HK-2 (cell line): ENCODE measurements around the gene DIRAS2.

Experiments
- DNase-seq: peaks from one replicate; pipeline ENCODE4 v3.0.0-alpha.2; 2018; ENCODE audit not compliant: unreplicated experiment

Gene DIRAS2

DNA sequence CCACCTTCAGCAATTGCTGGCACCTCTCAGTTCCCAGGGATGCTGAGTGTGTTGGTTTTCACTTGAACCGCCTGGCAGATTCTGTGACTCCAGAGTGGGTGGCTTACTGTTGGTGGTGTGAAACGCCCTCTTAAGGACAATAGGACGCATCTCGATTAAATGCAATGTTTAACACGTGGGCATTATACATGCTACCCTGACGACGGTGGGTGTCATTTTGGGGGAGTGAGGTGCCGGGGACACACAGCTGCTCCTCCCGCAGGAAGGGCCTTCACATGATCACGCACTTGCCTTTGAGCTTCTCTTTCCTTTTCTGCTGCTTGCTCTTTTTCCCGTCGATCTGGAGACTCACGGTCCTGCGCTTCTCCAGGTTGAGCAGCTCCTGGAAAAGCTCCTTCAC is 29.7 kb downstream of the DIRAS2 start:
- DNase-seq: no peak

DNA sequence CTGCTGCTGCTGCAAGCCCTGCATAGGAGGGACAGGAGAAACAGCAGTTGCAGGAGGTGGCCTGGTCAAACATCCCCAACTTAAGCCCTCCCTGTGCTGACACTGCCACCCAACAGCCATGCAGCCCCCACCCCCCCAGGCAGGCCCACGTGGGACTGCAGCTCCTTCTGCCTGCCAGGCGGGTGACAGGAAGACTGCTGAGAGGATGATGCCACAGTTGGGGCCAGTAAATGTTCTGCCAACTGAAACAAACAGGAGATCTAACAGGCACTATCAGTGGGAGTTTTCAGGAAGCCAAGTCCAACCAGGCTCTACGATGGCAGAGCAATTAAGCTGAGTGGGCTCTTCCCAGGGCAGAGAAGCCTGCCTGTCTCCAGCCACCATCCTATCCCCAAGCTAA is 31.1 kb downstream of the DIRAS2 start:
- DNase-seq: no peak

DNA sequence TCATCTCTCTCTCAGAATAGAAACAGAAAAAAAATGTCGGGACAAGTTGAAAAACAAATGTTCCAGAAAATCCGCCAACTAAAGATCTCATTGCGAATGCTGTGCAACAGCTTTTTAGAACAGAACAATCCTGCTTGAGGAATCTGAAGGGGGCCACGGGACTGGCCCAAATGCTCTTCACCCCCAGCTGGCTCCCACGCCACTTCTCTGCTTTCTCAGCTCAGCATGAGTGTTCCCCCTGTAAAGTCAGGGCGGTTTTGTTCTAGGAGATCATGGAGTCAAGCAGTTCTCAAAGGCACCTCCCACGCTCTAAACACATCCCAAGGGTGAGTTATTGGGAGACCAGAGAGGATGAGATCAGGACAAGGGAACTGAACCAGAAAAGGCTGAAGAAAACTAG is 31.5 kb downstream of the DIRAS2 start:
- DNase-seq: no peak

DNA sequence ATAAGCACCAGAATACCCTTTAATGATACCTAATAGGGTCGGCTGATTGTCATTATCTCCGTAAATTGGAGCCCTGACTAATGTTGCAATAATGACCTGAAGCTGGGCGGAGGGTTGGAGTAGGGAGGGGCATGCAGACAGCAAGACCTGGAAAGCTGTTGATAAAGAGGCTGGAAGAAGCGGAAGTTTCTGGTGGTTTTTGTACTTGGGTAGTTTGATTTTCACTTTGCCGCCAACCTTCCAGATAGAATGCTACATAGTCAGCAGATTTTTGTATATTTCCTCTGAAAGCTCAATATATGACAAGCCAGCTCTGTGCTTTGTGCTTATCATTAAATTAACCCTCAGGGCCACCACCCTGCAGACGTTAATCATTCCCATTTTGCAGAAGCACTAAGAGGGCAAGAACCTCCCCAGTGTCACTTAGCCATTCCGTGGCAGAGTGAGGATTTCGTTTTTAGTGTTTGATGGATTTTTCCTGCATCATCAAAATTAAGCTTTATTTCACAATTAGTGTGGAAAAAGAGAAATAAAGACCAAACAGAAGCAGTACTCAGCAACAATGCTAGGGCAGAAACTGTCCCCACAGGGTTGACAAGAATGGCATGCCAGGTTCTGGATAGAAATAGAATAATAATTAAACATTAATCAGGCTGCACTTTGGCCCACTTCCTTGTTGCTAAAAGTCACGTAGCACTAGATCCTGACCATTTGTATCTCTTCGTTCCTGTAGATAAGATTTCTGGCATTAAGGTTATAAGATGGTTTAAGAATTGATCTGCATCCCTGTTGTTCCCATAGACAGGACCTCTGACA is 34.7 kb downstream of the DIRAS2 start:
- no peak for DNase-seq

DNA sequence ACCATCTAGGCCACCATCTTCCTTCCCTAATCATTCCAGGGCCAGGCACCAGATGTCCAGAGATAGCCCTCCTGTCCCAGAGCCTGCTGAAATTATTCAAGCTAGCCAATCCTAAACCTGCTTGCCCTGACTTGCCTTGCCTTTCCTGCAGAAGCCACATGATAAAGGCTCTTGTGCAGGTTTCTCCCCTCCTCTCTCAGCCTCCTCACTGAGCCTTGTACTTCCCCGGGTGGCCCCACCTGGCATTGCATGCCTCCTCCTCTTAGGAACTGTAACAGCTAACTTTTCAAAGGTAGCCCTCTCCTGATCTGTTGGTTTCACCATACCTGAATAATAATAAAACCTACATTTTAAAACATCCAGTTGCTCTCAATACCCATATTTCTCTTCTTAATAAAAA is 42.6 kb downstream of the DIRAS2 start:
- no peak for DNase-seq

DNA sequence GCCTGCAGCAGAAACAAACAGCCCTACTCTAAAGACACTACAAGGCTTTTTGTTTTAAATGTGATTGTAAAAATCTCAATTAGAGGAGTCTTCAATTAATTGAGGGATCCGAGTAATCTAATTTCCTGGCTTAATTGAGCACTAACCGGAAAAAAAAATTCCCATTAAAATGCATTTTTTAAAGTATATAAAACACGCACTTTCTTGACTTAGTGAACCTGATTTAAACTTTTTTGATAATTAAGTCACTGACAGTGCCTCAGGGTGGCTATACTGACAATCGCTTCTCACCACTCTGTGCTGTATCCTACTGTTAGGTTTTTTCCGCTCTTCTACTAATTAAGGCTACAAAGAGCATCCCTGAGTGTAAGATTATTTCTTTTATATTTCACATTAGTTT is 44.4 kb downstream of the DIRAS2 start:
- DNase-seq: no peak

DNA sequence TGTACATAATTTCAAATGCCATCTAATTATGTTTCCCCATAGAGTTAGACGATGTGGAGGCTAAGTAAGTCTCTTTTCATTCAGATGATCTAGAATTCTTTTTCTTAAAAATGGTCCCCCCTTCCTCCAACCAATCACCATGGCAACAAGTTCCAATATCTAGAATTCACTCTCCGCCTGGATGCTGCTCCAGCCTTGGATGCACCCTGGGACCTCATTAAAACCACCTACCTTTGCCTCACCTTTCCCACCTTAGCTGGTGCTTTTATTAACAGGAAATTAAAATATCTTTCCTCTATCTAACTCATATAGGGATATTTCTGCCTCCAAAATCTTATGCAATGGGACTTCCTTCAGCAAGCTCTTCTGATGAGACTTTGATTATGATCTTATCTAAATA is 49.0 kb downstream of the DIRAS2 start:
- no peak for DNase-seq

DNA sequence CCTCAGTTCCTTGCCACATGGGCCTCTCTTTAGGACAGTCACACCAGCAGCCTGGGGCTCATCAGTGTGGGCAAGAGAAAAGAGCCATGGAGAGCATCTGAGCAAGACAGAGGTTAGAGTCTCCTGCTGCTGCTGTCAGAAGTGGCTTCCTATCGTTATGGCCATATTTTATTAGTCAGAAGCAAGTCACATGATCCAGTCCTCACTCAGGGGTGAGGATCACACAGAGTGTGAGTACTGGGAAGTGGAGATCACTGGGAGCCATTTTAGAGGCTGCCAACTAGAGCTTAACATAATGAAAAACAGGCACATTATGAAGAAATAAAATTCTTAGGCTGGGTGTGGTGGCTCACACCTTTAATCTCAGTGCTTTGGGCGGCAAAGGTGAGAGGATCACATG is 62.0 kb downstream of the DIRAS2 start:
- DNase-seq: no peak

DNA sequence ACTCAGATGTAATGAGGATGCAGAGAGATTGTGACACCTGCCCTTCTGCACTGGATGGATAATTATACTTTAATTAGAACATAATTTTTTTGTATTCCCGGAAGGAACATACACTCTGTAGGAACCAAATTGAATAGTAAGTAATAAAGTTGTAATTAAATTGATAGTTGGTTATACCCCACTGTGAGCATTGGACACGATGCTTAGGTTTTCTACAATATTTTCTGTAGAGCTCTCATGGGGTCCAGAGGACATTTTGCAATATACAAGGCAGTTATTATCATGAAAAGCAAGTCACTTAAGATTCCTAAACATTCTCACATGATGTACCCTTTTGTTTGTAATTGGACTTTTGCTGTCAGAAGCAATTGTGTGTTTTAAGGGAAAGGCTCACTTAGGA is 63.4 kb downstream of the DIRAS2 start:
- DNase-seq: no peak

DNA sequence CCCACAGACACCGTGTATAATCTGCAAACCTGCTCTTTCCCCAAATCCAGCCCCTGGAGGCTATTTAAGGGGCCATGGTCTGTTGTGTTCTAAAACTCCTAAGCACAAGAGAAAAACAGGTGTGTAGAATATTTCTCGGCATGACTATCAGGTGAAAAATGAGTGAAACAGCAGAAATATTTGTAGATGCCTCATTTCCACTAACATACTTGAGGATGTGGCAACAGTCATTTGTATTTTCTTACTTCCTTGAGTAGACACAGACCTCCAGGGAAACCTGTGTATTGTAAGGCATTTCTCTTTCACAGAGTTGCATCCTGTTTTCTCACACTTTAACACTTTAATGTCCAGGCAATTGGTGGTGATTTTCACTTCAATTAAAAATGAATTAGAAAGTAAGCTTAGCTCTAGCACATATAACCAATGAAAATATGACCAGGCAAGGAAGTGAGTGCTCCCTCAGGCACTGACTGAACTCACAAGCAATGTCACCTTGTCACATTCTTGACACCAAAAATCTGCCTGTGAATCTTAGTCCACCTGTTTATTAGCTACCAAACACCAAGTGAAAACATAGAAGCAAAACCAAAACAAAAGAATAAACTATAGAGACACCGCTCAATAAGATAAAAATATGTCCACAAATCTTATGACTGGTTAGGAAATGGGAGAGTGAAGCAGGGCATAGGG is 64.4 kb downstream of the DIRAS2 start:
- DNase-seq: no peak

DNA sequence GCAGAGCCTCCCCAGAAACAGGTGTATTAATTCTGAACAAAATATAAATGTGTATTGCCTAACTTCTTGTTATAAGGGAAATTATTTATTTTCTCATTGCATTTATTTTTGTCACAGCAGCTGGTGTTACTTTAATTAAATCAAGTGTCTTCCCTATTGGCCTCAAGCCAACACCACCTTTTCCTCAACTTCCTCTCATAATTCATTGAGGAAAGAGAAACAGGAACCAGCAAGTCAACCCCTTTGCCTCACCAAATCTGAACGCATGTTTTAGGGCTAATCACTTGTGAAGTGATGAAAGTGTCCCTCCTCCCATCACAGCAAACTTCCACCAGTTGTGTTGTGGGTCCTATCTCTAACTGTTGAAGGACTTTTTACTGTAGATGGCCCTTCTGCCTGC is 73.1 kb downstream of the DIRAS2 start:
- no peak for DNase-seq

DNA sequence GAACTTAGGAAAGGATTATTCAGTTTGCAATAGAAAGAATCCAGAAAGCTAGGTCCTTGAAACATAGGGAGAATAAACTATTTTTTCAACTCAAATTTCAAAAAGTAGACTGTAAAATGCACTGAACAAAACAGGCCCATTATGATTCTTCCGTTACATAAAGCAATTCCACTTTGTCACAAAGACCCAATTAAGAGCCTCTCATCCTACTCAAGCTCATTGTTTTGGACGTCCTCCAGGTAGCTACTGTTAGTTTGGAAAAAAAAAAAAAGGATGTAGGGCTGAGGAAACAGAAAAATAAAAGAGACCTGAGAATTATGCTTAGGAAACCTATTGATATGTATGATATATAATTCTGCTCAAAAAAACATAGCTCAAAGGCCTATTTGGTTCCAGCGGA is 74.0 kb downstream of the DIRAS2 start:
- DNase-seq: no peak

DNA sequence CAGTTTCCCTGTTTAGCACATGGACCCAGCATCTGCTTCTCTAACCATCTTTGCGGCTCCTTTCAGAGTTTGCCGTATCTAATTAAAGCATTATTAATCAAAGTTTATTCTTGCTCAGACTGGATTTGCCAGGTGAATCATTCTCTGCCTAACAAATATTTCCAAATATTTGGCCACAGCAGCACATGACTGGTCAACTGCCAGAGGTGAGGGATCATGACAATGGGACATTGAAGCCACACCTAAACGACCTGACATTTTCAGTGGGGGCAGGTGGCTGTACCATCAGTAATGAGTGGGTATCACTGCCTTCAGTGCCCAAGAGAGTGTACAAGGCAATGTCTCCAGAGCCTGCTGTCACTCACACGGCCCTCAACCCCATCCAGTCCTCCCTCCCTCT is 80.4 kb downstream of the DIRAS2 start:
- no peak for DNase-seq
